Hippocampal formation (tissue), 2 donors: ENCODE measurements around the gene ARHGAP10.

Experiments
- DNase-seq, 2 donors: peaks; one replicate each; lab custom pipeline; 2025; lab: John Stamatoyannopoulos, UW

Gene ARHGAP10

GRCh38 chr4:147828331-147828905, 96.5 kb downstream of the ARHGAP10 start:
- DNase-seq, result no peak

GRCh38 chr4:147829401-147830101, 97.7 kb downstream of the ARHGAP10 start:
- DNase-seq, result no peak

GRCh38 chr4:147830102-147830463, 98.2 kb downstream of the ARHGAP10 start:
- DNase-seq, result no peak

GRCh38 chr4:147830987-147831386, 99.1 kb downstream of the ARHGAP10 start:
- DNase-seq, result no peak

- DNase-seq, result no peak
Measured at GRCh38 chr4:147831551-147832171, 99.8 kb downstream of the ARHGAP10 start.

GRCh38 chr4:147833254-147833653, 101.4 kb downstream of the ARHGAP10 start:
- no peak for DNase-seq

- DNase-seq, result no peak
Measured at GRCh38 chr4:147833741-147834140, 101.9 kb downstream of the ARHGAP10 start.

- no peak for DNase-seq
Measured at GRCh38 chr4:147834480-147834879, 102.6 kb downstream of the ARHGAP10 start.

GRCh38 chr4:147836807-147837206, 104.9 kb downstream of the ARHGAP10 start:
- DNase-seq, result no peak

- DNase-seq, result no peak
Measured at GRCh38 chr4:147837435-147837834, 105.5 kb downstream of the ARHGAP10 start.

- no peak for DNase-seq
Measured at GRCh38 chr4:147837854-147838253, 106.0 kb downstream of the ARHGAP10 start.

- no peak for DNase-seq
Measured at GRCh38 chr4:147839200-147839599, 107.3 kb downstream of the ARHGAP10 start.

- DNase-seq, result no peak
Measured at GRCh38 chr4:147839663-147840062, 107.8 kb downstream of the ARHGAP10 start.

GRCh38 chr4:147840838-147841738, 109.2 kb downstream of the ARHGAP10 start:
- DNase-seq, result no peak

GRCh38 chr4:147842573-147842972, 110.7 kb downstream of the ARHGAP10 start:
- DNase-seq, result no peak

- no peak for DNase-seq
Measured at GRCh38 chr4:147843162-147843561, 111.3 kb downstream of the ARHGAP10 start.

GRCh38 chr4:147844781-147845180, 112.9 kb downstream of the ARHGAP10 start:
- DNase-seq, result no peak

- DNase-seq, result no peak
Measured at GRCh38 chr4:147846318-147847155, 114.6 kb downstream of the ARHGAP10 start.

- DNase-seq, result no peak
Measured at GRCh38 chr4:147847751-147848590, 116.1 kb downstream of the ARHGAP10 start.

GRCh38 chr4:147848634-147849033, 116.7 kb downstream of the ARHGAP10 start:
- no peak for DNase-seq

- DNase-seq, result no peak
Measured at GRCh38 chr4:147851135-147851534, 119.2 kb downstream of the ARHGAP10 start.
